ENCODE results near the gene ADISSP.

ADISSP gene

GRCh38 chr20:3753501-3754275 is 13.9 kb downstream of the ADISSP start:
- DNase-seq, result no peak

GRCh38 chr20:3753098-3753497 is 14.5 kb downstream of the ADISSP start:
- peak; percentile 61 for DNase-seq

GRCh38 chr20:3752386-3752759 is 15.2 kb downstream of the ADISSP start:
- DNase-seq, result no peak

GRCh38 chr20:3751675-3752385 is 15.7 kb downstream of the ADISSP start:
- DNase-seq, result peak; percentile 68

GRCh38 chr20:3751305-3751674 is 16.3 kb downstream of the ADISSP start:
- DNase-seq, result no peak

DNA sequence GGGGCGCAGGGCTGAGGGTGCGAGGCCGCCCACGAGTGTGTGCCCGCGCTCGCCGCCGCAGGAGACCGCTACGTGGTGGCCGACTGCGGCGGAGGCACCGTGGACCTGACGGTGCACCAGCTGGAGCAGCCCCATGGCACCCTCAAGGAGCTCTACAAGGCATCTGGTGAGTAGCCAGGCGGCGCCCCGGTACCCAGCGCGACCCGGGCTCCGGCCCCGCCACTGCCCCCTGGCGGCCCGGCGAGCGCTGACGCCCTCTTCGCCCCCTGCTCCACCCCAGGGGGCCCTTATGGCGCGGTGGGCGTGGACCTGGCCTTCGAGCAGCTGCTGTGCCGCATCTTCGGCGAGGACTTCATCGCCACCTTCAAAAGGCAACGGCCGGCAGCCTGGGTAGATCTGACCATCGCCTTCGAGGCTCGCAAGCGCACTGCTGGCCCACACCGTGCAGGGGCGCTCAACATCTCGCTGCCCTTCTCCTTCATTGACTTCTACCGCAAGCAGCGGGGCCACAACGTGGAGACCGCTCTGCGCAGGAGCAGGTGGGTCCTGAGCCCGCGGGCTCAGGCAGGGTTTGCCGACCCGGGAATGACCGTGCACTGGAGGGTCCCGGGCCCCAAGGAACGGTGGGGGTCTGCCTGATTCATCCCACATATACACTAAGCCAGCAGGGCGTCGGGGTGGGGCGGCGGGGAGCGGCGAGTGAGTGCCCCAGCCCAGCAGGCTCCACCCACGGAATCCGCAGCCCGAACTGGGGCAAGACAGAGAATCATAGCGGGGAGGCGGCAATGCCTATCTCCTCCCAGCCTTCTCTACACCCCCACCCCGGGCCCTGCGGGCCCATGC is 17.6 kb downstream of the ADISSP start:
- peak; percentile 36 for DNase-seq

- no peak for DNase-seq
Observed at GRCh38 chr20:3749087-3749688, 18.4 kb downstream of the ADISSP start.

- no peak for DNase-seq
Observed at GRCh38 chr20:3748073-3748472, 19.5 kb downstream of the ADISSP start.

- no peak for DNase-seq
Observed at GRCh38 chr20:3747471-3747870, 20.1 kb downstream of the ADISSP start.

DNA sequence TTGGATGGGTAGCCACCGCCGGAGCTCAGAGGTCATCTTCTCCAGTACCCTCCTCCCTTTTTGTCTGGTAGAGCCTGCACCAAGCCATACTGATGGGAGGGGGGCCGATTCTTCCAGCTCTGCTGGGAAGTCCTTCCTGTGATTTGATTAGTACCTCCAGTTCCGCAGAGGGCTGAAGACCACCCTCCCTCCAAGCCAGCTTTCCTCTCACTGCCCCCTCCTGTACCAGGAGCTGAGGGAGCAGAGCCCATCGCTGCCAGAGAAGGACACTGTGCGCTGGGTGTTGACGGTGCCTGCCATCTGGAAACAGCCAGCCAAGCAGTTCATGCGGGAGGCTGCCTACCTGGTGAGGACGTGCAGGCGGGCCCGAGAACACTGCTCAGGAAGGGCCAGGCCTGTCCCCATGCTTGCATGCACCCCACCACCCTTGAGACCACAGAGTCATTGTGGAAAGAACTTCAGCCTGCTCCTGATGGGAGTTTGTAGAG is 21.8 kb downstream of the ADISSP start:
- no peak for DNase-seq

- peak; percentile 75 for DNase-seq
Observed at GRCh38 chr20:3744806-3745685, 22.5 kb downstream of the ADISSP start.

GRCh38 chr20:3744037-3744436 is 23.5 kb downstream of the ADISSP start:
- DNase-seq, result no peak

- no peak for DNase-seq
Observed at GRCh38 chr20:3743251-3743650, 24.3 kb downstream of the ADISSP start.

DNA sequence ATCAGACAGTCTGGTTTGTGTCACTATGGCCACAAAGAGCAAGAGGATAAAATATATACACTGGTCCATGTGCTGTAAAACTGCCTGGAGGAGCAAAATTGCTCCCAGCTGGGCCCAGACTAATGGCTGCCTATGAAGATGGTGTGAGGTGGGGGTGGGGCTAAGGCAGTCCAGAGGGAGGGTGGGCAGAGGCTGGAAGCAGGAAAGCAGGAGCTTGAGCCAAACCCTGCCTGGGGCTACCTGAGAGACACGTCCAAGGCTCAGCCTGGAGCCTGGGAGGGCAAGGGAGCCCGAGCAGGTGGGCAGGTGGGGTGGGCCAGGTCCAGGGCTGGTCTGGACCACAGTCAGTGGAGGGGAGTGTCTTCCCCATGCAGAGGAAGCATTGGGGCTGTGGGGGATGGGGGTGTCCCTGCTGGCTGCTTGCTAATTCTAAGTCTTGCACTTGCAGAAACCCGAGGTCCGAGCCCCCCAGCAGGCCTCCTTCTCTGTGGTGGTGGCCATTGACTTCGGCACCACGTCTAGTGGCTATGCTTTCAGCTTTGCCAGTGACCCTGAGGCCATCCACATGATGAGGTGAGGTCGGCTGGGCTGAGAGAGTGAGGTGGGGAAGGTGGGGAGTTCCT is 25.6 kb downstream of the ADISSP start:
- DNase-seq, result no peak

GRCh38 chr20:3740615-3741301 is 26.8 kb downstream of the ADISSP start:
- no peak for DNase-seq

DNA sequence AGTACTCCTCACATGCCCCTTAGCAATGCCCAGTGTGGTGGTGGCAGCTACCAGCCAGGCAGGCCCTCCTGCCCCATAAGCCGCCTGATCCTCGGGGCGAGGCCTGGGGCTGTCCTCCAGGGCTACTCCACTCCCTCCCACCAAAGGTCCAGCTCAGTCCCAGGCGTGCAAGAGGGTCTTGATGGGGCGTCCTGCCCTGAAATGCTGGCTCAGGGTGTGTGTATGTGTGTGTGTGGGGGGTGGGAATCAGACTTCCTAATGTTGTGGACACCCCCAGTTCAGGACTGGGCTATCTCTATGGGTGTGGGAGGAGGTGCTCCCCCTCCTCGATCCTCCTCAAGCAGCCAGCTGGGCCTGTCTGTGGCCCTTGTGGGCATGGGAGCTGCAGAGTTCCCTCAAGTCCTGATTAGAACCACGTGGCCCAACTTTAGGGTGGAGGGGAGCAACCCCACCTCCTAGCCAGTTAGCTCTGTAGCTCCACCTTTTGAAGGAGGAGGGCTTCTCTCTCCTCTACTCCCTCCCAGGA is 27.6 kb downstream of the ADISSP start:
- no peak for DNase-seq

GRCh38 chr20:3739054-3739925 is 28.3 kb downstream of the ADISSP start:
- DNase-seq, result no peak

DNA sequence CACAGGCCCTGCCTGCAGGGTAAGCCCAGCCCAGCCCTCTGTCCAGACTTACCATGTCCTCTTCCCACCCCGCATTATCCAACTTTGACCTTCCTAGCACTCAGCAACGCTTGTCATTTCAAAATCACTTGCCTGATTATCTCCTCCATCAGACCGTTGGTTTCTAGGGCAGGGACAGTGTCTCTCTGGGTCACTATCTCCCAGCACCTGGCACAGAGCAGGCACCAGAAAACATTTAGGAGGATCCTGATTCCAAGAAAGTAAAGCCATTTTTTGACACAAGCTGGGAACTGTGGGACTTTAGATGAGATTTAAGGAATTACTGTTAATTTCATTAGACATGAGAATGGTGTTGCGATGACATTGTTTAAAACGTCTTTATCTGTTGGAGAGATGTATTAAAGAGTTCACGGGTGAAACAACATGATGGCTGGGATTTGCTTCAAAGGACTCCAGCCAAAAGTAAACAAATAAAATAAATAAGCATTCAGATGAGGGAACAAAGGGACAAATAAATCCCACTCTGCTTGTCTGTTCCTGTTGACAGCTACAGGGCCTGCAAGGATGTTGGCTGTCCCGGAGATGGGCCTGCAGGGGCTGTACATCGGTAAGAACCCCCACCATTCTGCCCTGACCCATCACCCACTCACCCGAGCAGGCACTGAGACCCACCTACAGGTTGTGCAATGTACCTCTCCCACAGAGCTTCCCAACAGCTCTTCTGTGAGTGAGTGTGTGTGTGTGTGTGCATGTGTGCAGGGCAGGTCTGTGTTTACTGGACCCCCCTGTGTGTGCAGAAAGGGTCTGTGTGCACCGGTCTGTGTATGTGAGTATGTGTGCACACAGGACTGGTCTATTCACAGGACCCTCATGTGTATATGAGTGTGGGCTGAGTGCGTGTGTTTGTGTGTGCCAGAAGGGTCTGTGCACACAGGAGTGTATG is 29.2 kb downstream of the ADISSP start:
- no peak for DNase-seq

All from activated naive CD4-positive, alpha-beta T cell treated with Interleukin-2 at 50 U/mL for 16 hours (primary cell).